DMS153 (cell line): Measurements from ENCODE around the gene XYLT2.

Experiments
- DNase-seq: peaks from one replicate; lab custom pipeline; 2025; lab: John Stamatoyannopoulos, UW

Gene XYLT2

GRCh38 chr17:50363217-50364060, 17.5 kb downstream of the XYLT2 start:
- no peak for DNase-seq

- DNase-seq, result no peak
Measured at GRCh38 chr17:50364061-50364458, 18.1 kb downstream of the XYLT2 start.

GRCh38 chr17:50364715-50365114, 18.8 kb downstream of the XYLT2 start:
- DNase-seq, result no peak

GRCh38 chr17:50365165-50365564, 19.2 kb downstream of the XYLT2 start:
- DNase-seq, result no peak

- no peak for DNase-seq
Measured at GRCh38 chr17:50365649-50366393, 19.9 kb downstream of the XYLT2 start.

- no peak for DNase-seq
Measured at GRCh38 chr17:50367401-50367800, 21.5 kb downstream of the XYLT2 start.

- no peak for DNase-seq
Measured at GRCh38 chr17:50370052-50370451, 24.1 kb downstream of the XYLT2 start.

GRCh38 chr17:50371526-50371925, 25.6 kb downstream of the XYLT2 start:
- no peak for DNase-seq

GRCh38 chr17:50372222-50372757, 26.4 kb downstream of the XYLT2 start:
- no peak for DNase-seq

- DNase-seq, result peak; percentile 87
Measured at GRCh38 chr17:50372758-50373556, 27.0 kb downstream of the XYLT2 start, which contains the start of the genes EME1 and MRPL27. TSS of gene EME1 (plus strand) at chr17:50373229. CDS start at chr17:50375209, 1,980 bp downstream. TSS of gene MRPL27 (minus strand) at chr17:50373184. CDS start at chr17:50373170, 14 bp downstream.

GRCh38 chr17:50373705-50374104, 27.8 kb downstream of the XYLT2 start:
- no peak for DNase-seq

GRCh38 chr17:50375858-50376538, 30.1 kb downstream of the XYLT2 start:
- DNase-seq, result no peak

- DNase-seq, result no peak
Measured at GRCh38 chr17:50379351-50380132, 33.6 kb downstream of the XYLT2 start.

GRCh38 chr17:50380369-50381259, 34.7 kb downstream of the XYLT2 start:
- DNase-seq, result no peak

- DNase-seq, result no peak
Measured at GRCh38 chr17:50381260-50381815, 35.4 kb downstream of the XYLT2 start.

- no peak for DNase-seq
Measured at GRCh38 chr17:50381920-50382319, 36.0 kb downstream of the XYLT2 start.

- no peak for DNase-seq
Measured at GRCh38 chr17:50382931-50383330, 37.0 kb downstream of the XYLT2 start.

GRCh38 chr17:50386510-50386909, 40.6 kb downstream of the XYLT2 start:
- no peak for DNase-seq

GRCh38 chr17:50388728-50389127, 42.8 kb downstream of the XYLT2 start:
- DNase-seq, result no peak
